Activated CD8-positive, alpha-beta T cell treated with anti-CD3 and anti-CD28 coated beads for 36 hours (primary cell): ENCODE data around the gene OR10J1. TPM values are rescaled to one million over a fixed set of nuclear protein-coding genes. Genes with fewer than 3 reads are reported as not detected.
"Not testable (repeated sequence)": the region's sequence is repeated elsewhere in the genome, so short reads cannot be mapped to it uniquely, and the experiment has no call there.

ENCODE experiments used
- ATAC-seq: fragments of 200-7000 bp; cut with Tn5 transposase; one replicate; pipeline ENCODE4 v1.10.0; 2021; ENCODE audit warnings: mild to moderate bottlenecking, moderate library complexity
- CTCF ChIA-PET: fragments of 350-600 bp; sonication (Branson Sonifier 250); formaldehyde crosslinking; loops from one replicate; lab custom pipeline; 2021; ENCODE audit warnings: antibody characterized with exemption; lab: Charles Lee
- POLR2A ChIA-PET: fragments of 350-600 bp; sonication (Branson Sonifier 250); formaldehyde crosslinking; loops from one replicate; lab custom pipeline; 2021; ENCODE audit warnings: antibody characterized with exemption; lab: Charles Lee
- DNase-seq: peaks from one replicate; pipeline ENCODE4 v3.0.0-alpha.2; 2020
- H3K27ac Mint-ChIP-seq: one replicate; pipeline ENCODE4 v1.8.0; 2021; ENCODE audit warnings: mild to moderate bottlenecking, mixed read lengths
- H3K27me3 Mint-ChIP-seq: one replicate; pipeline ENCODE4 v1.8.0; 2021; ENCODE audit warnings: mixed read lengths
- H3K36me3 Mint-ChIP-seq: one replicate; pipeline ENCODE4 v1.8.0; 2021; ENCODE audit warnings: low read depth, mixed read lengths
- H3K4me1 Mint-ChIP-seq: one replicate; pipeline ENCODE4 v1.8.0; 2021; ENCODE audit warnings: low read depth, mixed read lengths
- H3K4me3 Mint-ChIP-seq: one replicate; pipeline ENCODE4 v1.8.0; 2021; ENCODE audit warnings: mild to moderate bottlenecking, moderate library complexity, mixed read lengths
- H3K9me3 Mint-ChIP-seq: one replicate; pipeline ENCODE4 v1.8.0; 2021; ENCODE audit warnings: mixed read lengths
- intact Hi-C: fragments of 100-400 bp; cut with micrococcal nuclease; formaldehyde crosslinking; loops from one replicate; pipeline ENCODE4 v1.10.0; 2022
- total RNA-seq, 2 experiments: library from RNA; stranded (reverse); gene quantifications; one replicate each; pipeline ENCODE4 v1.2.3, GENCODE V29; 2021
- TF ChIP-seq, protein P1 (sequence below): fragments of 200-600 bp; IDR thresholded peaks from one replicate; pipeline ENCODE4 v1.8.0; 2022; ENCODE audit warnings: antibody characterized with exemption, mild to moderate bottlenecking

Gene OR10J1
- total RNA-seq, 2 experiments from 2014 or later: not detected

DNA sequence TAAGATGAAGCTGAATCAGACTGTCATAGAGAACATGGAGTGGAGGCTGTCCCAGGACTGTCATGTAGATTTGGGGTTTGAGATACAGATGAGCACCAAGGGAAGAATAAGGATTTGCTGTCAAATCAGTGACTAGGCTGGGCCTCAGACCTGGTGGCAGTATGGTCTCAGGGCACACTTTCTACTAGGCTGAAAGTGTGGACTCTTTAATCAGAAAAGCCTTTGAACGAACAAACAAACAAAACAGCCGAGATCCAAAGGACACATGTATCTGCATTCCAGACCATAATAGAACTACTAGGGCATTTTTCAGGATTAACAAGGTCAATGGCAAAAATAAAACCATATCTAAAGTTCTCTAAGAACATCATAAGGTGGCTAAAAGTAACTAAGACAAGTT, 2.9 kb downstream of the OR10J1 start:
- no peaks in the 10 kb centered on the region for H3K9me3 Mint-ChIP-seq
- TF ChIP-seq, protein P1, sequence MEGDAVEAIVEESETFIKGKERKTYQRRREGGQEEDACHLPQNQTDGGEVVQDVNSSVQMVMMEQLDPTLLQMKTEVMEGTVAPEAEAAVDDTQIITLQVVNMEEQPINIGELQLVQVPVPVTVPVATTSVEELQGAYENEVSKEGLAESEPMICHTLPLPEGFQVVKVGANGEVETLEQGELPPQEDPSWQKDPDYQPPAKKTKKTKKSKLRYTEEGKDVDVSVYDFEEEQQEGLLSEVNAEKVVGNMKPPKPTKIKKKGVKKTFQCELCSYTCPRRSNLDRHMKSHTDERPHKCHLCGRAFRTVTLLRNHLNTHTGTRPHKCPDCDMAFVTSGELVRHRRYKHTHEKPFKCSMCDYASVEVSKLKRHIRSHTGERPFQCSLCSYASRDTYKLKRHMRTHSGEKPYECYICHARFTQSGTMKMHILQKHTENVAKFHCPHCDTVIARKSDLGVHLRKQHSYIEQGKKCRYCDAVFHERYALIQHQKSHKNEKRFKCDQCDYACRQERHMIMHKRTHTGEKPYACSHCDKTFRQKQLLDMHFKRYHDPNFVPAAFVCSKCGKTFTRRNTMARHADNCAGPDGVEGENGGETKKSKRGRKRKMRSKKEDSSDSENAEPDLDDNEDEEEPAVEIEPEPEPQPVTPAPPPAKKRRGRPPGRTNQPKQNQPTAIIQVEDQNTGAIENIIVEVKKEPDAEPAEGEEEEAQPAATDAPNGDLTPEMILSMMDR: no peak
- ATAC-seq (no peak), DNase-seq (no peak)
- peaks cover 24% of the 10 kb centered on the region for H3K27me3 Mint-ChIP-seq
- intact Hi-C loops: no loop called here
- ChIA-PET CTCF (interaction anchor here (1.4 kb wide), 1 partner anchor 228 kb away, joined by 3 read pairs; no protein-coding TSS in a partner anchor), POLR2A (no interaction called here)
- no peaks in the 10 kb centered on the region for H3K36me3 Mint-ChIP-seq
- H3K4me1 Mint-ChIP-seq: no peaks in the 10 kb centered on the region
- no peak overlapping the region for H3K27ac Mint-ChIP-seq
- no peak overlapping the region for H3K4me3 Mint-ChIP-seq

DNA sequence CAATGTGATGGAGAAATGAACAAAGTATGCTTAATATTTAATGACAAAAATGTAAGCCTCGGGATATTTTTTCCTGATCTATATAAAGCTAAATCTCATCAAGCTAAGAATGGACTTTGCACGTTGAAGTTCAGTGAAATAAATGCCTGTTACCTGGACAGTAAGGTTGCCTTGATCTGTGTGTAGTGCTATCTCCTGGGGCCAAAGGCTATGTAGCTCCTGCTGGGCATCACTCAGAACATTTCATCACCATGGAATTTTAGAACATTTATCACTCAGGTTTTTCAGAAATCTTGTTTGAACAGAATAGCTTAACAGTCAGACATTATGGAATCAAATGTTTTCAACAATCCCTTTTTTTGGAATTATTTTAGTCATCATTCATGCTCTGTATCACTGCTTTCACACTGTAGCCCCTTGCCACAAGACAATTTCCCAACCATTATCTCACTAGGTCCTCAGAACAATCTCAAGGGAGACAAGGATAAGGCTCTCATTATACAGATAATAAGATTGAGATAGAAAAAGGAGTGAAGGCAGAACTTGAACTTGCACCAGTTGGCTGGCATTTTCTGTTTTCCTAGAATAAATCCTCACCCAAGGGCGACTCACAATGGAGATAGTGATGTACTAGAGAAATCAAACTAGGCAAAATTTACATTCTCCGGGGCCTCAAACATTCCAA, 3.7 kb downstream of the OR10J1 start:
- no peaks in the 10 kb centered on the region for H3K36me3 Mint-ChIP-seq
- H3K9me3 Mint-ChIP-seq: peaks cover 3% of the 10 kb centered on the region
- peaks cover 23% of the 10 kb centered on the region for H3K27me3 Mint-ChIP-seq
- DNase-seq (no peak), ATAC-seq (no peak)
- ChIA-PET POLR2A (no interaction called here), CTCF (no interaction called here)
- TF ChIP-seq, protein P1: no peak
- intact Hi-C loops: no loop called here
- no peaks in the 10 kb centered on the region for H3K4me1 Mint-ChIP-seq
- no peak overlapping the region for H3K27ac Mint-ChIP-seq
- no peak overlapping the region for H3K4me3 Mint-ChIP-seq

DNA sequence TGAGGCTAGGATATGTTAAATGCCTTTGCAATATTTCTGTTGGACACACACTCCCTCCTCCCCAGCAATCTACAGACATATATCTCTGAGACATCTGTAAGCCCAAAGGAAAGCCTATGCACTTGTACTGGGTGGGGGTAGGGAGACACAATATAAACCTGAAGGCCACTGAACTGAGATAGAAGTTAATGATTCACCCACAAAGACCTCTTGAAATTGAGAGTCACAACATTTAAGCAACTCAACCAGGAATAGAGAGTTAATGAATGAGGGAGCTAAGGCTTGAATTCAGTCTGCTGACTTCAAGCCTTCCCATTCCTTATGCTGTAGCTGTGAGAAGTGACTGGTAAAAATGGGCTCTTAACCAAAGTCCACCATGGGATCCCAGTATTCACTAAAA, 5.0 kb downstream of the OR10J1 start:
- Mint-ChIP-seq H3K4me3 (no peak overlapping the region), H3K36me3 (no peaks in the 10 kb centered on the region), H3K27ac (no peak overlapping the region), H3K9me3 (peaks cover 6% of the 10 kb centered on the region), H3K4me1 (no peaks in the 10 kb centered on the region), H3K27me3 (peaks cover 23% of the 10 kb centered on the region)
- ATAC-seq (no peak), DNase-seq (no peak)
- CTCF ChIA-PET: no interaction called here
- TF ChIP-seq, protein P1: no peak
- intact Hi-C loops: no loop called here
- POLR2A ChIA-PET: no interaction called here

DNA sequence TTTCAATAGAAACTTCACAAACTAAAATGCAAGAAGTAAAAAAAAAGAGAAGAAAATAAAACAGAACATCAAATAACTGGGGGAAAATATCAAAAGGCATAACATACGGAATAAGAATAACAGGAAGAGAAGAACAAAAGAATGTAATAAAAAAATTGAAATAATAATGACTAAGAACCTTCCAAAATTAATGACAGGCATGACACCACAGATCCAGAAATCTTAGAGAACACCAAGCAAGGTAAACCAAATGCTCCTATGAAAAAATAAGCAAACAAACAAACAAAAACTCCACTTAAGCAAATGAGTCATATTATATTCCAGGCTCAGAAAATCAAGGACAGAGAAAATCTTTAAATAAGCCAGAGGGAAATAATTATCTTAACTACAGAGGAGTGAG, 8.7 kb downstream of the OR10J1 start:
- H3K27me3 Mint-ChIP-seq: peaks cover 5% of the 10 kb centered on the region
- H3K9me3 Mint-ChIP-seq: peaks cover 6% of the 10 kb centered on the region
- H3K27ac Mint-ChIP-seq: no peak overlapping the region
- no peak overlapping the region for H3K4me3 Mint-ChIP-seq
- CTCF ChIA-PET: no interaction called here
- H3K36me3 Mint-ChIP-seq: no peaks in the 10 kb centered on the region
- POLR2A ChIA-PET: no interaction called here
- H3K4me1 Mint-ChIP-seq: no peaks in the 10 kb centered on the region
- TF ChIP-seq, protein P1: no peak
- DNase-seq (no peak), ATAC-seq (no peak)
- intact Hi-C loops: no loop called here

DNA sequence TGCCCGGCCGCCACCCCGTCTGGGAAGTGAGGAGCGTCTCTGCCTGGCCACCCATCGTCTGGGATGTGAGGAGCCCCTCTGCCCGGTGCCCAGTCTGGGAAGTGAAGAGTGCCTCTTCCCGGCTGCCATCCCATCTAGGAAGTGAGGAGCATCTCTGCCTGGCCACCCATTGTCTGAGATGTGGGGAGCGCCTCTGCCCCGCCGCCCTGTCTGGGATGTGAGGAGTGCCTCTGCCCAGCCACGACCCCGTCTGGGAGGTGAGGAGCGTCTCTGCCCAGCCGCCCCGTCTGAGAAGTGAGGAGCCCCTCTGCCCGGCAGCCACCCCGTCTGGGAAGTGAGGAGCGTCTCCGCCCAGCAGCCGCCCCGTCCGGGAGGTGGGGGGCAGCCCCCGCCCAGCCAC, 10.1 kb downstream of the OR10J1 start:
- H3K4me1 Mint-ChIP-seq, CTCF ChIA-PET, POLR2A ChIA-PET: not testable (repeated sequence)

More for the DNA sequence above, 10.1 kb downstream of the OR10J1 start:
- H3K36me3 Mint-ChIP-seq, H3K9me3 Mint-ChIP-seq, H3K27me3 Mint-ChIP-seq, intact Hi-C loops, H3K27ac Mint-ChIP-seq, H3K4me3 Mint-ChIP-seq, DNase-seq, ATAC-seq: not testable (repeated sequence)
